H1 (cell line): ENCODE results near the gene ZFP64. TPM values are rescaled to one million over a fixed set of nuclear protein-coding genes. Genes with fewer than 3 reads are reported as not detected.

Source experiments
- CBX8 ChIP-seq: fragments of 300-800, 300-1000 bp; sonication (generic); IDR thresholded peaks from 2 replicates; pipeline ENCODE4 v1.7.1; 2016; ENCODE audit warnings: low read depth, low read length, borderline replicate concordance
- HDAC6 ChIP-seq: IDR thresholded peaks from one replicate; pipeline ENCODE4 v1.7.1; 2012; ENCODE audit warnings: low read depth, mild to moderate bottlenecking, inconsistent platforms, low read length, moderate library complexity
- KDM4A ChIP-seq: IDR thresholded peaks from one replicate; pipeline ENCODE4 v1.7.1; 2012; ENCODE audit warnings: low read depth, mild to moderate bottlenecking, moderate library complexity, low read length, inconsistent platforms; ENCODE audit not compliant: severe bottlenecking
- PHF8 ChIP-seq: fragments of 200-600 bp; sonication (generic); conservative IDR thresholded peaks from 2 replicates; pipeline ENCODE4 v1.7.1; 2012; ENCODE audit warnings: low read depth, mild to moderate bottlenecking, inconsistent platforms, low read length, moderate library complexity
- SIRT6 ChIP-seq: IDR thresholded peaks from one replicate; pipeline ENCODE4 v1.7.1; 2012; ENCODE audit warnings: low read length, inconsistent platforms
- TAF1 ChIP-seq: IDR thresholded peaks from 2 replicates; pipeline ENCODE4 v1.6.1; 2011; ENCODE audit warnings: mild to moderate bottlenecking, low read depth, low read length
- TAF7 ChIP-seq: optimal IDR thresholded peaks from 2 replicates; pipeline ENCODE3; 2011; ENCODE audit warnings: low read depth, mild to moderate bottlenecking, inconsistent platforms, low read length, moderate library complexity, borderline replicate concordance
- YY1 ChIP-seq: IDR thresholded peaks from 2 replicates; pipeline ENCODE4 v1.6.1; 2011; ENCODE audit warnings: low read depth, mild to moderate bottlenecking, low read length
- polyA plus RNA-seq, 7 experiments: library from polyadenylated mRNA; depleted of rRNA in 3 of 7; stranded (reverse) in 5 of 7; unstranded in 2 of 7; fragments of >200 nt in 5 of 7; fragments of 200-250 nt in 2 of 7; gene quantifications; 1 replicate in 5 of 7; 2 replicates in 1 of 7; 4 replicates in 1 of 7; pipeline versions ENCODE4 v1.2.1 to v1.2.3, GENCODE V29; 2011 to 2013; ENCODE audit warnings: missing spikeins in 2 of 7, mixed read lengths in 2 of 7
- total RNA-seq: library from RNA; stranded (reverse); fragmentation: NEBNext Ultra II Directional; extraction: Animal tissue kit (Norgen Biotek cat#: 25700); gene quantifications from 2 replicates; pipeline ENCODE4 v1.2.1, GENCODE V29; 2021
- TF ChIP-seq, protein P1 (sequence below): fragments of 300-600 bp; sonication (generic); IDR thresholded peaks from 2 replicates; pipeline ENCODE4 v1.7.1; 2012; ENCODE audit warnings: low read length, moderate library complexity, mild to moderate bottlenecking, inconsistent platforms; ENCODE audit not compliant: insufficient replicate concordance

ZFP64 gene
- total and polyA plus RNA-seq, 2 of the 8 experiments (the other 6 are each of a cell fraction or from before 2014, with no cell fraction given) = 25.3 to 43.7 TPM

GRCh38 chr20:52104546-52105441, 86.8 kb downstream of the ZFP64 start (continued):
- TF ChIP-seq, protein P1, sequence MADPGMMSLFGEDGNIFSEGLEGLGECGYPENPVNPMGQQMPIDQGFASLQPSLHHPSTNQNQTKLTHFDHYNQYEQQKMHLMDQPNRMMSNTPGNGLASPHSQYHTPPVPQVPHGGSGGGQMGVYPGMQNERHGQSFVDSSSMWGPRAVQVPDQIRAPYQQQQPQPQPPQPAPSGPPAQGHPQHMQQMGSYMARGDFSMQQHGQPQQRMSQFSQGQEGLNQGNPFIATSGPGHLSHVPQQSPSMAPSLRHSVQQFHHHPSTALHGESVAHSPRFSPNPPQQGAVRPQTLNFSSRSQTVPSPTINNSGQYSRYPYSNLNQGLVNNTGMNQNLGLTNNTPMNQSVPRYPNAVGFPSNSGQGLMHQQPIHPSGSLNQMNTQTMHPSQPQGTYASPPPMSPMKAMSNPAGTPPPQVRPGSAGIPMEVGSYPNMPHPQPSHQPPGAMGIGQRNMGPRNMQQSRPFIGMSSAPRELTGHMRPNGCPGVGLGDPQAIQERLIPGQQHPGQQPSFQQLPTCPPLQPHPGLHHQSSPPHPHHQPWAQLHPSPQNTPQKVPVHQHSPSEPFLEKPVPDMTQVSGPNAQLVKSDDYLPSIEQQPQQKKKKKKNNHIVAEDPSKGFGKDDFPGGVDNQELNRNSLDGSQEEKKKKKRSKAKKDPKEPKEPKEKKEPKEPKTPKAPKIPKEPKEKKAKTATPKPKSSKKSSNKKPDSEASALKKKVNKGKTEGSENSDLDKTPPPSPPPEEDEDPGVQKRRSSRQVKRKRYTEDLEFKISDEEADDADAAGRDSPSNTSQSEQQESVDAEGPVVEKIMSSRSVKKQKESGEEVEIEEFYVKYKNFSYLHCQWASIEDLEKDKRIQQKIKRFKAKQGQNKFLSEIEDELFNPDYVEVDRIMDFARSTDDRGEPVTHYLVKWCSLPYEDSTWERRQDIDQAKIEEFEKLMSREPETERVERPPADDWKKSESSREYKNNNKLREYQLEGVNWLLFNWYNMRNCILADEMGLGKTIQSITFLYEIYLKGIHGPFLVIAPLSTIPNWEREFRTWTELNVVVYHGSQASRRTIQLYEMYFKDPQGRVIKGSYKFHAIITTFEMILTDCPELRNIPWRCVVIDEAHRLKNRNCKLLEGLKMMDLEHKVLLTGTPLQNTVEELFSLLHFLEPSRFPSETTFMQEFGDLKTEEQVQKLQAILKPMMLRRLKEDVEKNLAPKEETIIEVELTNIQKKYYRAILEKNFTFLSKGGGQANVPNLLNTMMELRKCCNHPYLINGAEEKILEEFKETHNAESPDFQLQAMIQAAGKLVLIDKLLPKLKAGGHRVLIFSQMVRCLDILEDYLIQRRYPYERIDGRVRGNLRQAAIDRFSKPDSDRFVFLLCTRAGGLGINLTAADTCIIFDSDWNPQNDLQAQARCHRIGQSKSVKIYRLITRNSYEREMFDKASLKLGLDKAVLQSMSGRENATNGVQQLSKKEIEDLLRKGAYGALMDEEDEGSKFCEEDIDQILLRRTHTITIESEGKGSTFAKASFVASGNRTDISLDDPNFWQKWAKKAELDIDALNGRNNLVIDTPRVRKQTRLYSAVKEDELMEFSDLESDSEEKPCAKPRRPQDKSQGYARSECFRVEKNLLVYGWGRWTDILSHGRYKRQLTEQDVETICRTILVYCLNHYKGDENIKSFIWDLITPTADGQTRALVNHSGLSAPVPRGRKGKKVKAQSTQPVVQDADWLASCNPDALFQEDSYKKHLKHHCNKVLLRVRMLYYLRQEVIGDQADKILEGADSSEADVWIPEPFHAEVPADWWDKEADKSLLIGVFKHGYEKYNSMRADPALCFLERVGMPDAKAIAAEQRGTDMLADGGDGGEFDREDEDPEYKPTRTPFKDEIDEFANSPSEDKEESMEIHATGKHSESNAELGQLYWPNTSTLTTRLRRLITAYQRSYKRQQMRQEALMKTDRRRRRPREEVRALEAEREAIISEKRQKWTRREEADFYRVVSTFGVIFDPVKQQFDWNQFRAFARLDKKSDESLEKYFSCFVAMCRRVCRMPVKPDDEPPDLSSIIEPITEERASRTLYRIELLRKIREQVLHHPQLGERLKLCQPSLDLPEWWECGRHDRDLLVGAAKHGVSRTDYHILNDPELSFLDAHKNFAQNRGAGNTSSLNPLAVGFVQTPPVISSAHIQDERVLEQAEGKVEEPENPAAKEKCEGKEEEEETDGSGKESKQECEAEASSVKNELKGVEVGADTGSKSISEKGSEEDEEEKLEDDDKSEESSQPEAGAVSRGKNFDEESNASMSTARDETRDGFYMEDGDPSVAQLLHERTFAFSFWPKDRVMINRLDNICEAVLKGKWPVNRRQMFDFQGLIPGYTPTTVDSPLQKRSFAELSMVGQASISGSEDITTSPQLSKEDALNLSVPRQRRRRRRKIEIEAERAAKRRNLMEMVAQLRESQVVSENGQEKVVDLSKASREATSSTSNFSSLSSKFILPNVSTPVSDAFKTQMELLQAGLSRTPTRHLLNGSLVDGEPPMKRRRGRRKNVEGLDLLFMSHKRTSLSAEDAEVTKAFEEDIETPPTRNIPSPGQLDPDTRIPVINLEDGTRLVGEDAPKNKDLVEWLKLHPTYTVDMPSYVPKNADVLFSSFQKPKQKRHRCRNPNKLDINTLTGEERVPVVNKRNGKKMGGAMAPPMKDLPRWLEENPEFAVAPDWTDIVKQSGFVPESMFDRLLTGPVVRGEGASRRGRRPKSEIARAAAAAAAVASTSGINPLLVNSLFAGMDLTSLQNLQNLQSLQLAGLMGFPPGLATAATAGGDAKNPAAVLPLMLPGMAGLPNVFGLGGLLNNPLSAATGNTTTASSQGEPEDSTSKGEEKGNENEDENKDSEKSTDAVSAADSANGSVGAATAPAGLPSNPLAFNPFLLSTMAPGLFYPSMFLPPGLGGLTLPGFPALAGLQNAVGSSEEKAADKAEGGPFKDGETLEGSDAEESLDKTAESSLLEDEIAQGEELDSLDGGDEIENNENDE = no peak
- TF ChIP-seq PHF8 (peak; percentile 61; the same call in 1 of the 2 replicates), TAF1 (peak; percentile 47; the same call in 1 of the 2 replicates), TAF7 (peak; percentile 39), HDAC6 (no peak), KDM4A (peak; percentile 90), CBX8 (no peak), SIRT6 (no peak), YY1 (peak; percentile 4; the same call in 1 of the 2 replicates)
